GM19452 (cell line): ENCODE results near the gene CDH4.

Source experiments
- ATAC-seq: cut with Tn5 transposase; IDR thresholded peaks from one replicate; pipeline ENCODE4 v1.9.1; 2021; ENCODE audit not compliant: unreplicated experiment

Gene CDH4

GRCh38 chr20:61861054-61861841 is 609.2 kb downstream of the CDH4 start:
- ATAC-seq, result no peak

GRCh38 chr20:61861858-61862257 is 609.8 kb downstream of the CDH4 start:
- ATAC-seq, result no peak

GRCh38 chr20:61862881-61863280 is 610.8 kb downstream of the CDH4 start:
- ATAC-seq, result no peak

- no peak for ATAC-seq
These were observed 612.4 kb downstream of the CDH4 start for GRCh38 chr20:61864481-61864880.

- no peak for ATAC-seq
These were observed 613.3 kb downstream of the CDH4 start for GRCh38 chr20:61865353-61865752.

- no peak for ATAC-seq
These were observed 614.1 kb downstream of the CDH4 start for GRCh38 chr20:61866165-61866564.

GRCh38 chr20:61868006-61868405 is 615.9 kb downstream of the CDH4 start:
- ATAC-seq, result no peak

GRCh38 chr20:61868466-61869090 is 616.5 kb downstream of the CDH4 start:
- no peak for ATAC-seq

GRCh38 chr20:61869750-61870507 is 617.9 kb downstream of the CDH4 start:
- no peak for ATAC-seq

GRCh38 chr20:61871160-61871559 is 619.1 kb downstream of the CDH4 start:
- no peak for ATAC-seq

- no peak for ATAC-seq
These were observed 619.9 kb downstream of the CDH4 start for GRCh38 chr20:61871913-61872312.

- no peak for ATAC-seq
These were observed 620.4 kb downstream of the CDH4 start for GRCh38 chr20:61872371-61872900.

GRCh38 chr20:61873651-61874420 is 621.8 kb downstream of the CDH4 start:
- no peak for ATAC-seq

- ATAC-seq, result no peak
These were observed 622.5 kb downstream of the CDH4 start for GRCh38 chr20:61874421-61875068.

GRCh38 chr20:61875221-61875885 is 623.3 kb downstream of the CDH4 start:
- ATAC-seq, result no peak

- ATAC-seq, result no peak
These were observed 623.9 kb downstream of the CDH4 start for GRCh38 chr20:61875996-61876395.

- ATAC-seq, result no peak
These were observed 625.1 kb downstream of the CDH4 start for GRCh38 chr20:61876952-61877728.

GRCh38 chr20:61877776-61878477 is 625.9 kb downstream of the CDH4 start:
- ATAC-seq, result no peak
